Activated T-cell treated with anti-CD3 and anti-CD28 coated beads, Interleukin-2, amount 50 U/mL, for 72 hours (primary cell): ENCODE data around the gene SLC38A4. TPM values are rescaled to one million over a fixed set of nuclear protein-coding genes. Genes with fewer than 3 reads are reported as not detected.
"Not testable (repeated sequence)": the region's sequence is repeated elsewhere in the genome, so short reads cannot be mapped to it uniquely, and the experiment has no call there.

ENCODE experiments used
- ATAC-seq, 2 donors: fragments of 150-1000 bp; cut with Tn5 transposase; replicated peaks in 1 of 2; 2 replicates each; pipeline ENCODE4 v1.10.0; 2021; ENCODE audit warnings: moderate library complexity in 2 of 2, mild to moderate bottlenecking in 1 of 2
- DNase-seq, 2 donors: peaks; one replicate each; pipeline ENCODE4 v3.0.0; 2021 to 2022; ENCODE audit warnings: mixed read lengths in 1 of 2
- H3K27ac Mint-ChIP-seq: one replicate; pipeline ENCODE4 v1.8.0; 2022; ENCODE audit warnings: mild to moderate bottlenecking, moderate library complexity, mixed read lengths
- H3K27me3 Mint-ChIP-seq: one replicate; pipeline ENCODE4 v1.8.0; 2022; ENCODE audit warnings: low read depth, mixed read lengths
- H3K36me3 Mint-ChIP-seq, 2 donors: one replicate each; pipeline ENCODE4 v1.8.0; 2022; ENCODE audit warnings: mixed read lengths in 2 of 2, mild to moderate bottlenecking in 1 of 2; ENCODE audit not compliant: insufficient read depth in 2 of 2
- H3K4me1 Mint-ChIP-seq: one replicate; pipeline ENCODE4 v1.8.0; 2022; ENCODE audit warnings: low read depth, mixed read lengths
- H3K4me3 Mint-ChIP-seq, 2 donors: one replicate each; pipeline ENCODE4 v1.8.0; 2022; ENCODE audit warnings: mild to moderate bottlenecking in 2 of 2, mixed read lengths in 2 of 2, moderate library complexity in 2 of 2
- H3K9me3 Mint-ChIP-seq, 2 donors: one replicate each; pipeline ENCODE4 v1.8.0; 2022; ENCODE audit warnings: mixed read lengths in 2 of 2
- total RNA-seq, 2 donors: library from RNA; stranded (reverse); gene quantifications; one replicate each; pipeline ENCODE4 v1.2.3, GENCODE V29; 2022

The SLC38A4 gene
- total RNA-seq, 2 donors from 2014 or later = 0.26 TPM; not detected in 1

DNA sequence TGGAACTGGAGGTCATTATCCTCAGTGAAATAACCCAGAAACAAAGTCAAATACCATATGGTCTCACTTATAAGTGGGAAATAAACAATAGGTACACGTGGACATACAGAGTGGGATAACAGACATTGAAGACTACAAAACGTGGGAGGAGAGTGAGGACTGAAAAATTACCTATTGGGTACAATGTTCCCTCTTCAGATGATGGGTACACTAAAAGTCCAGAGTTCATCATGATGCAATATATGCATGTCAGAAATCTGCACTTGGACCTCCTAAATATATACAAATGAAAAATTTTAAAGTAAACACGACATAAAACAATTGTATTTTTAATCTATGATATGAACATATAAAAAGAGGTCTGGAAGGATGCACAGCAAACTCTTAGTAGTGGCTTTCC is 71.2 kb downstream of the SLC38A4 start:
- Mint-ChIP-seq H3K4me3 (no peak overlapping the region), H3K9me3 (peaks cover 3 to 13% of the 10 kb centered on the region in 2 donors), H3K27me3 (no peaks in the 10 kb centered on the region), H3K4me1 (no peaks in the 10 kb centered on the region), H3K36me3 (peaks cover 3 to 6% of the 10 kb centered on the region in 2 donors), H3K27ac (no peak overlapping the region)
- DNase-seq (no peak), ATAC-seq (no peak)

DNA sequence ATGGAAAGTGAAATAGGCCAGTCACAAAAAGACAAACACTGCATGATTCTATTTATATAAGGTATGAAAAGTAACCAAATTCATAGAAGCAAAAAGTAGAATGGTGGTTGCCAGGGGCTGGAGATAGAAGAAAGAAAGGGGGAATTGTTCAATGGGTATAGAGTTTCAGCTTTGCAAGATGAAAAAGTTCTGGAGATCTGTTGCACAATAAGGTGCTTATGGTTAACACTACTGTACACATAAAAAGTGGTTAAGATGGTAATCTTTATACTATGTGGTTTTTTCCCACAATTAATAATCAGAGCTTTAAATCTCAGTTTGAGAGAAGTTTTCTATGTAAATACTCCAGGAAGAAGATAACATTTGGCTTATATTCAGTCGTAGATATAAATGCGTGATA is 73.4 kb downstream of the SLC38A4 start:
- Mint-ChIP-seq H3K4me3 (no peak overlapping the region), H3K36me3 (peaks cover 0 to 3% of the 10 kb centered on the region in 2 donors), H3K27ac (no peak overlapping the region), H3K4me1 (no peaks in the 10 kb centered on the region), H3K27me3 (no peaks in the 10 kb centered on the region), H3K9me3 (peaks cover 3 to 14% of the 10 kb centered on the region in 2 donors)
- DNase-seq (no peak), ATAC-seq (no peak)

DNA sequence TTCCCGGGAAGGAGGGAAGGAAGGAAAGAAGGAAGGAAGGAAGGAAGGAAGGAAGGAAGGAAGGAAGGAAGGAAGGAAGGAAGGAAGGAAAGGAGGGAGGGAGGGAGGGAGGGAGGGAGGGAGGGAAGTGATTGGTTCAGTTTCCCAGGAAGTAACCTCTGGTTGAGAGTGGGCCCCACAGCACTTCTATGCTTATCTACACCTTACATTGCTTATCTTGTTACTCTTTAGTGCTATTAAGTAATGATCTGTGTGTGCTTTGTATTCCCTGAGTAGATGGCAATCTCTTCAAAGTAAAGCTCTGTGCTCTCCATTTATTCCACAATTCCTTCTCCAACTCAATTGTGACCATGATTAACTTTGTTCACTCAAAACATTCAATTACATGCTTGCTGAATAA is 74.6 kb downstream of the SLC38A4 start:
- peaks cover 3 to 11% of the 10 kb centered on the region in 2 donors for H3K9me3 Mint-ChIP-seq
- H3K27me3 Mint-ChIP-seq = no peaks in the 10 kb centered on the region
- peaks cover 0 to 4% of the 10 kb centered on the region in 2 donors for H3K36me3 Mint-ChIP-seq
- H3K4me3 Mint-ChIP-seq = no peak overlapping the region
- no peak for DNase-seq
- ATAC-seq = no peak
- H3K27ac Mint-ChIP-seq = no peak overlapping the region
- no peaks in the 10 kb centered on the region for H3K4me1 Mint-ChIP-seq

DNA sequence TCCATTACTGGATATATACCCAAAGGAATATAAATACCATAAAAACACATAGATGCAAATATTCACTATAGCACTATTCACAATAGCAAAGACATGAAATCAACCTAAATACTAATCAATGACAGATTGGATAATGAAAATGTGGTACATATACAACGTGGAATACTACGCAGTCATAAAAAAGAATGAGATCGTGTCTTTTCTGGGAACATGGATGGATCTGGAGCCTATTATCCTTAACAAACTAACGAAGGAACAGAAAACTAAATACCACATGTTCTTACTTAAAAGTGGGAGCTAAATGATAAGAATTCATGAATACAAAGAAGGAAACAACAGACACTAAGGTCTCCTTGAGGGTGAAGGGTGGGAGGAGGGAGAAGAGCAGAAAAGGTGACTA is 76.5 kb downstream of the SLC38A4 start:
- H3K4me3 Mint-ChIP-seq = no peak overlapping the region
- no peaks in the 10 kb centered on the region for H3K4me1 Mint-ChIP-seq
- H3K27ac Mint-ChIP-seq = no peak overlapping the region
- peaks cover 4 to 5% of the 10 kb centered on the region in 2 donors for H3K36me3 Mint-ChIP-seq
- no peak for ATAC-seq
- peaks cover 6 to 19% of the 10 kb centered on the region in 2 donors for H3K9me3 Mint-ChIP-seq
- peaks cover under 1% of the 10 kb centered on the region for H3K27me3 Mint-ChIP-seq
- DNase-seq = no peak

DNA sequence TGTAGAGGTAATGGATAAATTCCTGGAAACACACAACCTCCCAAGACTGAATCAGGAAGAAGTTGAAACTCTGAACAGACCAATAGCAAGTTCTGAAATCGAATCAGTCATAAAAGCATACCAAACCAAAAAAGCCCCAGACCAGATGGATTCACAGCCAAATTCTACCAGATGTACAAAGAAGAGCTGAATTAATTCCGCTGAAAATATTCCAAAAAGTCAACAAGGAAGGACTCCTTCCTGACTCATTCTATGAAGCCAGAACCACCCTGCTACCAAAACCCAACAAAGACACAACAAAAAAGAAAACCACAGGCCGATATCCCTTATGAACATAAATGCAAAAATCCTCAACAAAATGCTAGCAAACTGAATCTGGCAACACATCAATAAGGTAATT is 81.5 kb downstream of the SLC38A4 start:
- Mint-ChIP-seq H3K36me3 (peaks cover 6 to 11% of the 10 kb centered on the region in 2 donors), H3K4me1 (no peaks in the 10 kb centered on the region), H3K27ac (no peak overlapping the region), H3K4me3 (no peak overlapping the region), H3K9me3 (peaks cover 17 to 27% of the 10 kb centered on the region in 2 donors), H3K27me3 (peaks cover 9% of the 10 kb centered on the region)
- ATAC-seq = no peak
- no peak for DNase-seq

DNA sequence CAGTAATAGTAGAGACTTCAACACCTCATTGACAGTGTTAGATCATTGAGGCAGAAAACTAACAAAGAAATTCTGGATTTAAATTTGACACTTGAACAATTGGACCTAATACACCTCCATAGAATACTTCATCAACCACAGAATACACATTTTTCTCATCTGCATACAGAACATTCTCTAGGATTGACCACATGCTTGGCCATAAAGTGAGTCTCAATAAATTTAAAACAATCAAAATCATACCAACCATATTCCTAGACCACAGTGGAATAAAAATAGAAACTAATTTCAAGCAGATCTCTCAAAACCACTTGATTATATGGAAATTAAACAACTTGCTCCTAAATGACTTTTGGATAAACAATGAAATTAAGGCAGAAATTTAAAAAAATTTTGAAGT is 82.3 kb downstream of the SLC38A4 start:
- no peak for ATAC-seq
- no peaks in the 10 kb centered on the region for H3K4me1 Mint-ChIP-seq
- H3K9me3 Mint-ChIP-seq = peaks cover 16 to 22% of the 10 kb centered on the region in 2 donors
- no peak overlapping the region for H3K4me3 Mint-ChIP-seq
- H3K27me3 Mint-ChIP-seq = peaks cover 9% of the 10 kb centered on the region
- DNase-seq = no peak
- H3K27ac Mint-ChIP-seq = no peak overlapping the region
- H3K36me3 Mint-ChIP-seq = peaks cover 6 to 11% of the 10 kb centered on the region in 2 donors

DNA sequence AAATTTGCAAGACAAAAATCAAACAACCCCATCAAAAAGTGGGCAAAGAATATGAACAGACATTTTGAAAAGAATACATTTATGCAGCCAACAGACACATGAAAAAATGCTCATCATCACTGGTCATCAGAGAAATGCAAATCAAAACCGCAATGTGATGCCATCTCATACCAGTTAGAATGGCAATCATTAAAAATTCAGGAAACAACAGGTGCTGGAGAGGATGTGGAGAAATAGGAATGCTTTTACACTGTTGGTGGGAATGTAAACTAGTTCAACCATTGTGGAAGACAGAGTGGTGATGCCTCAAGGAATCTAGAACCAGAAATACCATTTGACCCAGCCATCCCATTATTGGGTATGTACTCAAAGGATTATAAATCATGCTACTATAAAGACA is 83.5 kb downstream of the SLC38A4 start:
- not testable (repeated sequence) for H3K4me3 Mint-ChIP-seq, DNase-seq, ATAC-seq, H3K36me3 Mint-ChIP-seq, H3K27ac Mint-ChIP-seq, H3K4me1 Mint-ChIP-seq
- peaks cover 17% of the 10 kb centered on the region for H3K27me3 Mint-ChIP-seq
- H3K9me3 Mint-ChIP-seq = peaks cover 21 to 27% of the 10 kb centered on the region in 2 donors

DNA sequence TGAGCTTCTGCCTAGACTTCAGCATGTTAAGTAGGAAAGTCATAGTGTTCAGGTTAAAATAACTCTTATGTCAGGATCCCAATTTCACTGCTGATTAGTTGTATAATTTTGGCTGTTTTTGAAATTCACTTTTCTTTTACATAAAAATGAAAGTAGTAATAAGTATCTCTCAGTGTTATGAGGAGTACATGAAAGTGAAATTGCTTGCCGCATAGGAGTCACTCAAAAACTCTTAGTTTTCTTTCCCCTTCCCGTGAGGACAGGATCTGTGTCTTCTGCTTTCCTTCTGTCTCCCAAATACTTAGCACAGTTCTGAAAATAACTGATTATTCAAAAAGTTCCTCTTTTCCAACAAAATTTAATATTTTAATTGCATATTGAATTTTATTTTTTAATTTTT is 100.5 kb downstream of the SLC38A4 start:
- DNase-seq (no peak), ATAC-seq (no peak)
- H3K4me3 Mint-ChIP-seq = no peak overlapping the region
- no peaks in the 10 kb centered on the region for H3K36me3 Mint-ChIP-seq
- H3K4me1 Mint-ChIP-seq = peaks cover 8% of the 10 kb centered on the region
- H3K27me3 Mint-ChIP-seq = no peaks in the 10 kb centered on the region
- H3K9me3 Mint-ChIP-seq = peaks cover 0 to 2% of the 10 kb centered on the region in 2 donors
- no peak overlapping the region for H3K27ac Mint-ChIP-seq

DNA sequence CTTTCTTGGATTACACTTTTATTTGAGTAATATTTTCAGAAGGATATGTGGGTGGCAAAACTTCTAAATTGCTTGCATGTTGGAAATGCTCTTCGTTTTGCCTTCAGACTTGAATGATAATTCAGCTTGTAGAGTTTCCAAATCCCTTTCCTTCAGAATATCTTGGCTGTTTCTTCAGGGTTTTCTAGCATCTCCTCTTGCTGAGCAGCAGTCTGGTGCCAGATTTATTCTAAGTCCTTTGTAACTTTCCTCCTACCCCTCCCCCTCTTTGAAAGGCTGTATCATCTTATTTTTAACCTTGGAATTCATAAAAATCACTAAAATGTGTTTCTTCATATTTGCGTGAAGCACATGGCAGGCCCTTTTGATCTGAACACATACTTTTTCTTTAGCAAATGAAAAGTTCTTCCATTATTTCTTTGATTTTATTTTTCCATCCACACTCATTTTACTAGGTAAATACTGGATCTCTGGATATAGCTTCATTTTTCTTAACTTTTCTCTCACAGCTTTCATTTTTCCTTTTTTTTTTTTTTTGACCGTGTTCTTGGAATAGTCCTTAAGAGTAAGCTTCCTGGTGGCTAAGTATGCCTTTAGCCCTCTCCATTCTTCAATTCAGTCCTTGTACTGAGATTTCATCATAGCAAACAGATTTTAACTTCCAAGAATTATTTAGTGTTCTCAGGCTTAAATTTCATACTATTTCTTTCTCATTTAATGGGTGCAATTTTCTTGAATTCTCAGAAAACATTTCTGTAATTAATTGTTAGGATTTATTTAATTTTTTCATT is 102.0 kb downstream of the SLC38A4 start:
- DNase-seq (no peak), ATAC-seq (no peak)
- Mint-ChIP-seq H3K36me3 (no peaks in the 10 kb centered on the region), H3K4me3 (no peak overlapping the region), H3K27ac (no peak overlapping the region), H3K9me3 (peaks cover 0 to 4% of the 10 kb centered on the region in 2 donors), H3K27me3 (no peaks in the 10 kb centered on the region), H3K4me1 (peaks cover 8% of the 10 kb centered on the region)

DNA sequence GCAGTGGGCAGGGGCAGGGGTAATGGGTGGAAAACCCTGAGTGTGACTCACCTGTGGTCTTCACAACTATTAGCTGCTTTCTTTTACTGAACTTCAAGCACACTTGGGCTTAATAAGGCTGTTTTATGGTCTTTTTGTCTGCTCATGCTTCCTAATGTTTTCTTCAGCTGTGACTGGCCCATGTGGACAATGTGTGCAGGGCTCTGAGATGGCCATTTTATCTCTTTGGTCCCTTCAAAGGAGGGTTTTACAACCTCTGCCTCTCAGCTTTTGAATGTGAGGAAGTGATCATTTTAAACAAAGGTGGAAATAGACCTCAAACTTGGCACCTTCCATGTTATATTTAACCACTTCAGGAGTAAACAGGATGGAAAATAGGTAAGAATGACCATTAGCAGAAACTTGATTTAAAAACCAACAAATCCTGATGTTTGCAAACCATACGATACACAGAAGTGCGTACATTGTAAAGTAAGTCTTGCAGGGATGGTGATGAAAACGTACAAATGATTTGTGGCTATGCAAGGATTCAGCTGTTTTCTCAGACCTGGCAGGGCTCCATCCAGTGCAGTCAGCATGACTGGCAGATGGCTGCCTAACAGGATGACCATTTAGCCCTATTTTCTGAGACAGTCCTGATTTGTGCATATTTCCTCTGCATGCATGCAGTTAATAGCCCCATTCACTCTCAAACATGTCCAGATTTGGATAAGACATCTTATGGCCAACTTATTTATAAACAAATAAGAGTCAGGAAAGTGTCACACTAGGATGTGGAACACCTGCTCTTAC is 103.2 kb downstream of the SLC38A4 start:
- ATAC-seq = no peak
- peaks cover 8% of the 10 kb centered on the region for H3K4me1 Mint-ChIP-seq
- H3K27me3 Mint-ChIP-seq = no peaks in the 10 kb centered on the region
- H3K9me3 Mint-ChIP-seq = peaks cover 0 to 4% of the 10 kb centered on the region in 2 donors
- H3K4me3 Mint-ChIP-seq = no peak overlapping the region
- no peaks in the 10 kb centered on the region for H3K36me3 Mint-ChIP-seq
- no peak for DNase-seq
- H3K27ac Mint-ChIP-seq = no peak overlapping the region

DNA sequence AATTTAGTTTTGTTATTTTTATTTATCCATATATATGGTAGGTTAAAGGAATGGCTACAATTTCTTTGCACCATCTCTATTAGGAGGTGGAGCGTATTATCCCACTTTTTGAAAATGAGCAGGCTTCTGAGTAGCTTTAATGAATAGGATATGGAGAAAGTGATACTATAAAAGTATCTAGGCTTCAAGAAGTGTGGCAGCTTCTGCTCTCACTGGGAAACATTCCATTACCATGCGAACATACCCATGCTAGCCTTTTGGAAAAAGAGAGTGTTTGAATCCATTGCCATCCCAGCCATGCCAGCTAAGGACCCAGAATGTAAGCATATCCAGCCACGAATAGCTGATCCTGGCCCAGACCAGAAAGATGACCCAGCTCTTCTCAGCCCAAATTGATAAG is 107.3 kb downstream of the SLC38A4 start:
- Mint-ChIP-seq H3K9me3 (peaks cover 6 to 8% of the 10 kb centered on the region in 2 donors), H3K27me3 (no peaks in the 10 kb centered on the region), H3K4me1 (no peaks in the 10 kb centered on the region), H3K4me3 (no peak overlapping the region), H3K36me3 (no peaks in the 10 kb centered on the region), H3K27ac (no peak overlapping the region)
- DNase-seq (no peak), ATAC-seq (no peak)

DNA sequence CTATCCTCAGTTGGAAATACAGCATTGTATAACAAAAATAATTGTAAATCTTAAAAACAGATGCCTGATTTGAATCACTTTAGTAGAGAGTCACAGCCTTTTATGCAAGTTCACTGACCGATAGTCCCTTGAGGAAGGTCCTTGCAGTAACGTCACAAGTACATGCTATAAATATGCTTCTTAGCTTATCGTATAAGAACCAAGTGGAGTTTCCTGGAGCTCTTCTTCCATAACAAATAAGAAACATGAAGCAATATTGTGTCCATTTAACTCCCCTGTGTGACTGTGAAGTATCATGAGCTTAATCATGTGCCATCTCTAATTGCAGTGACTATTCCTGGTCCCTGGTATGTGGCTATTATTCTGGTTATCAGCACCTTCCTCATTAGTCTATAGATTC is 107.9 kb downstream of the SLC38A4 start:
- H3K9me3 Mint-ChIP-seq = peaks cover 6 to 8% of the 10 kb centered on the region in 2 donors
- H3K36me3 Mint-ChIP-seq = no peaks in the 10 kb centered on the region
- no peak overlapping the region for H3K27ac Mint-ChIP-seq
- DNase-seq = no peak
- H3K4me3 Mint-ChIP-seq = no peak overlapping the region
- no peak for ATAC-seq
- no peaks in the 10 kb centered on the region for H3K4me1 Mint-ChIP-seq
- H3K27me3 Mint-ChIP-seq = no peaks in the 10 kb centered on the region

DNA sequence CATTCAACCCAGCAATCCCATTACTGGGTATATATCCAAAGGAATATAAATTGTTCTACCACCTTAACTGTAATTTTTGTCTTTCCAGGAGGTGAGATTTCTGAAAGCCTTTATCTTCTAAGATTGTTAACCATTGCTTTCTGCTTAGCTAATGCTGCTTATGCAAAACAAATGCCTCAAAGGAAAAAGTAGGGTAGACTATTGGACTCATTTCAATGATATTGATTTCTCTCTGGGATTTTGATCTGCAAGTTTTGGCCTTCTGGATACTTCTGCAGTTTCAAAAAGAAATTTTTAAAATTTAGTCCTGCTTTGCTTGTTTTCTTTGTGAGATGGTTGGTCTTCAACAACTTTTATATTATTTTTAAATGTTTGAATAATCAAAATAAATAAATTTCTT is 108.6 kb downstream of the SLC38A4 start:
- peaks cover 6 to 8% of the 10 kb centered on the region in 2 donors for H3K9me3 Mint-ChIP-seq
- no peak overlapping the region for H3K27ac Mint-ChIP-seq
- DNase-seq (no peak), ATAC-seq (no peak)
- no peaks in the 10 kb centered on the region for H3K27me3 Mint-ChIP-seq
- H3K36me3 Mint-ChIP-seq = no peaks in the 10 kb centered on the region
- H3K4me3 Mint-ChIP-seq = no peak overlapping the region
- no peaks in the 10 kb centered on the region for H3K4me1 Mint-ChIP-seq
